ENCODE data around the gene PJA2. TPM values are rescaled to one million over a fixed set of nuclear protein-coding genes. Genes with fewer than 3 reads are reported as not detected.
"Not testable (repeated sequence)": the region's sequence is repeated elsewhere in the genome, so short reads cannot be mapped to it uniquely, and the experiment has no call there.

Gene PJA2
- total RNA-seq, 2 donors from 2014 or later = 171 to 193 TPM

DNA sequence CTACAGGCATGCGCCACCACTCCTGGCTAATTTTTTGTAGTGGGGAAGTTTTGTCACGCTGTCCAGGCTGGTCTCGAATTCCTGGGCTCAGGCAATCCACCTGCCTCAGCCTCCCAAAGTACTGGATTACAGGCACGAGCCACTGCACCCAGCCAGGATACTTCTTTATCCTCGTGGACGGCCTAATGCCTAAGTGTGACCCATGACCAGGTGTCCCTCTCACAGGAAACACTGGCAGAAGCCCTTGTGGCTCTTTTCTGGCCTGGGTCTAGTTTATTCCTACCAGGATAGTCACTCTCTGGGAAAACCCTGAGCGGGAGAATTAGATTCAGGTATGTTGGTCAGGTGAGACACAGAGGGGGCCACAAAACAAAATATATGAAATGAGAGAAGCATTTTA is 90.4 kb downstream of the PJA2 start:
- intact Hi-C loops (cut with DNase I) = no loop called here
- no peak for DNase-seq (ENCODE audit: low spot score)

DNA sequence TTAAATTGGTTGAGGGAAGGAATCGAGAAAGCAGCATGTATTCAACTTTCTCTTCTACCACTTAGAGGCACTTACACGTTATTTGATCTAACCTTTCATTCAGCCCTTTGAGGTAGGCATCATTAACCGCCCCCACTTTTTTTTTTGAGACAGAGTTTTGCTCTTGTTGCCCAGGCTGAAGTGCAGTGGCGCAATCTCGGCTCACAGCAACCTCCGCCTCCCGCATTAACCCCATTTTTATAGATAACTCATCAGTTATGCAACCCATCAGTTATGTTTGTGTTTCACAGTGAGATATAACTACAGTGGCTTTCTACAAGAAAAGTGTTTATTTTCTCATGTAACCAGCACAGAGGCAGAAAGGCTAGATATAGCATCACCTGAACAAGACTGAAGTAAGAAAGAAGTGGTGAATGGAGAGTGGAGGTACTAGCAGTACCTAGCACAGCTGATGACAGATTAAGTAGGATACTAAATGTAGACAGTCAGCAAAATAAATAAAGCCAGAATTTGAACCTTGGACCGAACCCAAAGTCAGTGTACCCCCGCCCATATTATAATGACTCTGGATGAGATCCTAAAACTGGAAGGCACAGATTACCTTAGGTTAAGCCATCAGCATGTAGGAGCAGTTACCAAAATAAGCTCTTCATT is 91.2 kb downstream of the PJA2 start:
- intact Hi-C loops (cut with DNase I) = no loop called here
- DNase-seq (ENCODE audit: low spot score) = no peak

DNA sequence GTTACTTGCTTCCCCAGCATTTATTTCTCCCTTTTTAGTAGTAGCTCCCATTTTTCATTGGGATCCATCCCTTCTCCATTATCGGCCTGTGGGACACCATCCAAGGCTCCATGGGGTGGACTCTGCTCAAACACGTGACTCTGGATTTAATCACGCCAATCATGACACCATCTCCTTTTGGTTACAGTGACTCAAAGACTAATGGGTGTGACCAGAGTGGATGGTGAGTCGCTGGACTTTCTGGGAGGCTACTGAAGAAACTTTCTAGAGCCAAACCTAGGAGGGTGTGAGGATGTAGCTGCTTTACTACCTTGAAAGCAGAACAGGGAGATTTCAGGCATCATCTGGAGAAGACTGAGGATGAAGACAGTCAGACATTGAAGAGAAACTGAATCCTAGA is 93.1 kb downstream of the PJA2 start:
- DNase-seq (ENCODE audit: low spot score) = no peak
- intact Hi-C loops (cut with DNase I) = no loop called here

- no peak for DNase-seq (ENCODE audit: low spot score)
- intact Hi-C loops (cut with DNase I) = no loop called here
Measured at GRCh38 chr5:109315245-109315644, 94.5 kb downstream of the PJA2 start.

GRCh38 chr5:109313127-109313526 is 96.6 kb downstream of the PJA2 start:
- intact Hi-C loops (cut with DNase I) = no loop called here
- DNase-seq (ENCODE audit: low spot score) = no peak

DNA sequence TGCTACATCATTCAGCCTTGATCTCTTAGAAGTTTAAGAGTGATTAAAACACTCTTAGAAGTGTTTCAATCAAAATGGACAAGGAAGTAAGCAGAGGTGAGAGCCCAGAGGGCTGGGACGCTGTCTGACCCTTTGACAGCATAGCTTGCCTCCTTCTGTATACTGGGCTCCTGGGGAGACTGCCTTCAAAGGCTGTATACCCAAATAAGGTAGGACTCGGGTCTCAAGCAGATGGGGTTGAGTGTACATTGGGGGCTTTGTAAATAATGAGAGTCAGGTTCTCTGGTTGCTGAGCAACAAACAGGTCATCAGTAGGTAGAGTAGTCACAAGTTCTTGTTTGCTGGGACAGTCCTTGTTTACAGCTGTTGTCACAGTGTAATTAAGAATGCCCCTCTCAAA is 97.1 kb downstream of the PJA2 start:
- DNase-seq (ENCODE audit: low spot score) = no peak

GRCh38 chr5:109310315-109310714 is 99.5 kb downstream of the PJA2 start:
- intact Hi-C loops (cut with DNase I) = no loop called here
- DNase-seq (ENCODE audit: low spot score) = no peak

More for the DNA sequence above, 97.1 kb downstream of the PJA2 start:
- intact Hi-C loops (cut with DNase I) = no loop called here

DNA sequence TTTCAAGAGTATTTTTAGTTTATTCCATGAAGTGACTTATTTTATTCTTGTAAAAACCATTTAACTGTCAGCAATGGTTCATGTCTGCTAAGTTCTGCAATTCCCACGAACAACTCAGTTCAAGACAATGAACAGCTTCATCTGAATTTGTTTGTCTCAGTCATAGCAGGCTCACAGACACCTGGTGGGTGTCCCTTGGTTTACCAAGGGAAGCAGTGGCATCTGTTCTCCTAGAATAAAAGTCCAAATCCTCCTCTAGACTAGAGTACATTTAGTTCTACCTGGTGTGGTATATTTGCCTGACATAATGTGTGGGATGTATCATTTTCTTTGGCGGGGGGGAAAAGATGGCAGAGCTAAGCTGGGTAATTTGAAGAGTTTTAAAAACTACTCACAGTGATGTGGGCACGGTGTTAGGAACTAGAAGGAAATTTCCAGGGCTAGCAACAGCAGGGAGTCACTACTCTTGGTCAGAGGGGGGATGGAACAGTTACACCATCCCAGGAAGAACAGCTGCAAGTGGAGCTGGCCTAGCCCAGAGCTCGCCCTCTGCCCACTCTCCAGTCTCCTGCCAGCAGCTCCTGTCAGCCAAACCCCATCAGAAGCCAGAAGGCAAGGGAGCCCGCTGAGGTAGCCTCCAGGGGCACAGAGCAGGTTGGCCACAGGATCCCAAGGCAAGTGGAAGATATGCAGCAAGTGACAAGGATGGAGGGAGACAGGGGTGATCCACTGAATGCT is 100.3 kb downstream of the PJA2 start:
- intact Hi-C loops (cut with DNase I) = no loop called here
- DNase-seq (ENCODE audit: low spot score) = peak; percentile 61

DNA sequence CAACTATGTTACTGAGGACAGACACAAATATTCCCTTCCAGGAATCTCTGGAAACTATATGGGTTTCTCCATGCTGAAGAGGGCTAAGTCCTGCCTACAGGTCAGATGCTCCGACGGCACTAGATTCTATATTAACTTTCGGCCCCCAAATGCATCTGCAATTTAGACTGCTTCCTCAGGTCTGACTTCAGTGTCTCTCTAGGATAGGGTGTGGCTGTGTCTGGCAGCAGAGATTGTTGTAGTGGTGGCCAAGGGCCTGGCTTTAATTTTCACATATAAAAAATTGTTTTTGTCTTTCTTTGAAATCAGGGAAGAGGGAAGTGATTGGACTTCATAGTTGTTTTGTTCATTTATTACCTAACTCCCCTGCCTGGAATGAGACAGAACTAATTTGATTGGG is 101.8 kb downstream of the PJA2 start:
- no peak for DNase-seq (ENCODE audit: low spot score)
- intact Hi-C loops (cut with DNase I) = no loop called here

DNA sequence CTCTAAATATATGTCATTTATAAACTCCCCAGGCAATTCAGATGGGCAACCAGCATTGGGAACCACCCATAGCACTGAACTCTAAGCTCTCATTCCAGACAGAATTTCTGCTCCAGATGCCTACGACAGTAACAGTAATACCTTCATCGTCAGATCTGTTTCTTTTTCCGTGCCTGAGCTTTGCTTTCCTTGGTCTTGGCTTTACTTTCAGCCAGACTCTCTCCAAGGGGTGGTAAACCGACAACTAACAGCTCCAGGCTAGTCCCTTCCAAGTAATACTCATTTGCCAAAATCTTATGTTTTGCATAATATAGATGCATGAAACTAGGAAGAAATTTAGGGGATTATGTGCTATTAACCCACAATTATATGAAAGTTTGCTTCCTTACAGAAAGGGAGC is 102.3 kb downstream of the PJA2 start:
- intact Hi-C loops (cut with DNase I) = no loop called here
- no peak for DNase-seq (ENCODE audit: low spot score)

GRCh38 chr5:109305352-109305751 is 104.4 kb downstream of the PJA2 start:
- intact Hi-C loops (cut with DNase I) = no loop called here
- no peak for DNase-seq (ENCODE audit: low spot score)

GRCh38 chr5:109304309-109304708 is 105.5 kb downstream of the PJA2 start:
- intact Hi-C loops (cut with DNase I) = no loop called here
- DNase-seq (ENCODE audit: low spot score) = no peak

DNA sequence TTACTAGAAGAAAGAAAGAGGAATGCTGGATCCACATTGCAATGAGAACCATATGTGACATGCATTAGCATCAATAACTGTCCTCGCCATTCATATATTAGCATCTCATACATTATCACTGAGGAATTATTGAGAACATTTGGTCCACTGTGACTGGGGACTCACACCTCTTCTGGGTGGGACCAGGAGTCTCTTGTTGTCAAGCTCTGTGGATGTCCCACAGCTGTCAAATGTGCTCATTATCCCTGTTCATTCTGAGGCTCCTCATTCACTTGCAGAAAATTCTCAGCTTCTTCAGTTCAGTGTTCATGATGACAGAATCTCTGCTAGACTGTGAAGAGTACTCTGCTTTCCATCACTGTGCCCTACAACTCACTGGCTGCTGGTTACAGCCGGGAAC is 109.4 kb downstream of the PJA2 start:
- no peak for DNase-seq (ENCODE audit: low spot score)
- intact Hi-C loops (cut with DNase I) = no loop called here

- DNase-seq (ENCODE audit: low spot score) = no peak
- intact Hi-C loops (cut with DNase I) = no loop called here
Measured at GRCh38 chr5:109299557-109299956, 110.2 kb downstream of the PJA2 start.

- intact Hi-C loops (cut with DNase I) = no loop called here
- DNase-seq (ENCODE audit: low spot score) = no peak
Measured at GRCh38 chr5:109298794-109299193, 111.0 kb downstream of the PJA2 start.

DNA sequence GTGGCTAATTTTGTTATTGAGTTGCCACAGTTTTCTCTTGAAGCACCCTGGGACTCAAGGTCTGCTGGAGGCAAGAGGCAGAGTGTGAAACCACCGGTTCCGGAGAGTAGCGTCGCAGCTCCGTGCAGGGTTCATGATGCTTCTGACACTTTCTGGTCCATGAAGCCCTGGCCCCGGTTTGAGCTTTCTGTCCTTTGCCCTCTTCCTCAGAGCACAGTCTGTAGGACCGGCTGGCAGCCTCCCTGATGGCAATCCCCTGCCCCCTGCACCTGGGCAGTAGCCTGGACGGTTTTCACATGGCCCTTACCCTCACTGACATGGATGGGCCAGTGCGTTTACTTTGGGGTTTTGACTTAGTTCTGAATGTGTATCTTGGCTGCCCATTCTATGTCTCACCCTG is 111.9 kb downstream of the PJA2 start:
- intact Hi-C loops (cut with DNase I) = no loop called here
- peak; percentile 54 for DNase-seq (ENCODE audit: low spot score)

GRCh38 chr5:109291090-109291489 is 118.7 kb downstream of the PJA2 start:
- no peak for DNase-seq (ENCODE audit: low spot score)
- intact Hi-C loops (cut with DNase I) = no loop called here

DNA sequence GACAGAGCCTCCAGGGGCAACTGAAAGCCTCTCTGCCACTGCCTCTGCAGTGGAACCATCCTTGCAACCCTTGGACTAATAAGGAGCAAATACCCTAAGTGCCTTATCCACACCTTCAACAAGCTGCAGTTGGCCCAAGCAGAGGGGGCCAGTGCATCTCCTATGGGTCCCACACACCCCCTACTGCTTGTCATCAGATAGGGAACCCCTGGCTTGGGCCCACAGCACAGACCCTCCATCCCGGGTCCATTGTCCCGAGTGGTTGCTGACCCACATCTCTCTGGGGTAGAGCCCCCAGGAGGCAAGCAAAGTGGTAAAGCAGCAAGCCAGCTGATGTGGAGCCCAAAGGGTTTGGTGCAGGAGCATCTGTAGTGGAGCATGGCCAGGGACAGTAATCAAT is 119.5 kb downstream of the PJA2 start:
- intact Hi-C loops (cut with DNase I) = no loop called here
- DNase-seq (ENCODE audit: low spot score) = no peak

DNA sequence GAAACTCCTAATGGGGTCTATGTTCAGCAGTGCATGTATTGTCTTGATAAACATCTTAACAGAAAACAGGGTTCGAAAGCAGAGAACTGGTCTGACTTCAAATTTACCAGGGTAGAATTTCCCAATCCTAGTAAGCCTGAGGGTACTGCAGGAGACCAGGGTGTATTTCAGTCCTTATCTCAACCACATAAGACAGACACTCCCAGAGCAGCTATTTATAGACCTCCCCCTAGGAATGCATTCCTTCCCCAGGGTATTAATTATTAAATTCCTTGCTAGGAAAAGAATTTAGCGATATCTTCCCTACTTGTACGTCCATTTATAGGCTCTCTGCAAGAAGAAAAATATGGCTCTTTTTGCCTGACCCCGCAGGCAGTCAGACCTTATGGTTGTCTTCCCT is 123.1 kb downstream of the PJA2 start:
- intact Hi-C loops (cut with DNase I); DNase-seq (ENCODE audit: low spot score): not testable (repeated sequence)
